GM19193 (cell line): ENCODE results near the gene TMEM19.
A peak's percentile ranks its signal among the peaks of the same experiment; 100 is the strongest.

Experiments
- POLR2A ChIP-seq: IDR thresholded peaks from 4 replicates; pipeline ENCODE4 v1.6.1; 2011; ENCODE audit not compliant: insufficient read depth, insufficient read length; ENCODE audit errors: extremely low read depth

TMEM19 gene

GRCh38 chr12:71693126-71693525, 7.2 kb downstream of the TMEM19 start:
- TF ChIP-seq POLR2A = no peak

DNA sequence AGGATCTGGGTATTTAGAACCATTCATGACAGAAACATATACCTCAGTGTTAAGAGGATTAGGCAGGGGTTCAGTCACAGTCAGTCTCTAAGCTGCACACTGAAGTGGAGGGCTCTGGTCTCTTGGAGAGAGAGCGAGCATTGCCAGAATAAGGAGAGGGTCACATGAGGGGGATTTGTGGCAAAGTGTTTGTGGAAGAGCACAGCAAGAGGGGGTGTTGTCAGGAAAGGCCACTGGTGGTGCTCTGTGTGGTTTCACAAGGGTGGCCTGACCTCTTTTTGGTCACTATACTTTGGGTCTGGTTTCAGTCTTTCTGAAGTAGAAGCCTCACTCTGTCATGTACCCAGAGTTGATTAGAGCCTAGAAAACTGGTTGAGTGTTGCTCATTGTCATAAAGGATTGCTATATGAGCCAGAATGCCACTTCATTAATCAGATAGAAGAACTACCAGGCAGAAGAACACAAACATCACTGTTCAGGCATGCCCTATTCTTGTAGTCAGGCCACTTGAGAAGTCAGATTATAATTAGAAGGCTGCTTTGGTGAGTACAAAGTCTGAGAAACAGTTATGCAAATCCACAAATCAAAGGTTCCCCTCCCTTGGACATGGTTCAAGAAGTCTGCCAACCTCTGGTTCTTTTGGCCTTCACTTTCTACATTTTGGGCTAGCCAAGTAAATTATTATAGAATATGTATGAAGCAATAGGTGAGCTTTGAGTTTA, 8.4 kb downstream of the TMEM19 start:
- TF ChIP-seq POLR2A = peak; percentile 17

GRCh38 chr12:71695782-71696181, 9.9 kb downstream of the TMEM19 start:
- no peak for TF ChIP-seq POLR2A

DNA sequence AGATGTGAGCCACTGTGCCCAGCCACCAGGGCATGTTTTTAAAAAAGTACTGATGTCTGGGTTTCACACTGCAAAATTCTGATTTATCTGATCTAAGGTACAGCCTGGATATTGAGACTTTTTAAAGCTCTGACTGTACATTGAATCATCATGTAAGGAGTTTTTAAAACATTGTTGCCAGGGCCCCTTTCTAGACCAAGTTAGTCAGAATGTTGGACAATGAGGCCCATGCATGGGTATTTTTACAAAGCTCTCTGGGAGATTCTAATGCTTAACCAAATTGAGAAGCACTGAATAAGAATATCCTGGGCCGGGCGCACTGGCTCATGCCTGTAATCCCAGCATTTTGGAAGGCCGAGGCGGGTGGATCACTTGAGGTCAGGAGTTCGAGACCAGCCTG, 16.7 kb downstream of the TMEM19 start:
- TF ChIP-seq POLR2A = no peak

DNA sequence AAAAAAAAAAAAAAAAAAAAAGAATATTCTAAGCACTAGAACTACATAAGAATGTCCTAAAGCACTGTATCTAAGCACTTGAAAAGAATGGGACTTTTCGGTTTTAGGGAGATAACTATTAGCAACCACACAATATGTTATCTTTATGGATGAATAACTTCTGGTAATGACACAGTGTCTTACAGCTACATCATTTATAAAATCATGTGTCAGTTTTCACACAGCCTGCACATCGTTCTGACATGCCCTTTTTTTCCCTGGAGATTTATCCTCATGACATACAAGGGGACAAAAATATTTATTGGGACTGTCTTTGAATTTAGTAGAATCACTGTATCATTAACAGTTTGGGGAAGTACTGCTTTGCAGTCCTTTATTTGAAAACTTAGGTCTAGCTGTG, 17.3 kb downstream of the TMEM19 start:
- TF ChIP-seq POLR2A = no peak

- no peak for TF ChIP-seq POLR2A
Observed at GRCh38 chr12:71704920-71705319, 19.0 kb downstream of the TMEM19 start.

GRCh38 chr12:71708658-71709057, 22.8 kb downstream of the TMEM19 start:
- no peak for TF ChIP-seq POLR2A

DNA sequence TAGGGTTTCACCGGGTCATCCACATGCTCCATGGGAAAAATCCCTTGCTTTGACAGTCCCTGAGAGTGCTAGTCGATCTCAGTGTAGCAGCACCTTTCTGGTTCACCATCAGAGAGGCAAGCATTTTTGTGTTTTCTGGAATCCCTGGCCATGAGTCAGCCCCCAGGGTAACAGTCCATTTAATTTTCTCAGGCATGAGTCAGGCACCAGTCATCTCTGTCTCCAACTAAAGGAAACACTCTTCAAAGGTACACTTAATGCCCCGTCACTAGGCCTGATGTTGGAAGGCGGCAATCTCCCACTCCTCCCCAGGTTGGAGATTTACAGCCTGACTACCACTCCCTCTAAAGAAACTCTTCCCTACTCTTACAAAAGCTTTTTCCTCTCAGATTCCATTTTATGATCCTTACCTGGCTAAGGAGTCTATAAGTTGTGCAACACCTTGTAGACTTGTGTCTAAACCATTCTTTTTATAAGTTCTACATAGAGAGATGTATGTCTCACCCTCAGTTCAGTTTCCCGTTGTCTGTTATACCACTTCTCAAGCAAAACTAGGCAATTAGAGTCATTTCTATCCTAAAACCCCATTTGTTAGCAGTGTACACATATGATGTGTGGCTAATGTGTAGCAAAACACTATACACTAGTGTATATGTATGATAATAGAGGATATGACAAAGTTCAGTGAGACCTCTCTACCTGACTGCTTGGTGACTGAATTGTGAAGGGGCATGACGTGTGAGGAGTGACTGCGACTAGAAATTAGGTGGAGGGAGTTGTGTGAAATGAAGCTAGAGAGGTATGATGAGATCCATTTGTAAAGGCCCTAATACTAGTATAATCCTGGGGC, 24.6 kb downstream of the TMEM19 start:
- TF ChIP-seq POLR2A = no peak

- TF ChIP-seq POLR2A = no peak
Observed at GRCh38 chr12:71718611-71719010, 32.7 kb downstream of the TMEM19 start.

GRCh38 chr12:71719647-71720370, 33.9 kb downstream of the TMEM19 start:
- no peak for TF ChIP-seq POLR2A

GRCh38 chr12:71721783-71722505, 36.1 kb downstream of the TMEM19 start:
- no peak for TF ChIP-seq POLR2A

DNA sequence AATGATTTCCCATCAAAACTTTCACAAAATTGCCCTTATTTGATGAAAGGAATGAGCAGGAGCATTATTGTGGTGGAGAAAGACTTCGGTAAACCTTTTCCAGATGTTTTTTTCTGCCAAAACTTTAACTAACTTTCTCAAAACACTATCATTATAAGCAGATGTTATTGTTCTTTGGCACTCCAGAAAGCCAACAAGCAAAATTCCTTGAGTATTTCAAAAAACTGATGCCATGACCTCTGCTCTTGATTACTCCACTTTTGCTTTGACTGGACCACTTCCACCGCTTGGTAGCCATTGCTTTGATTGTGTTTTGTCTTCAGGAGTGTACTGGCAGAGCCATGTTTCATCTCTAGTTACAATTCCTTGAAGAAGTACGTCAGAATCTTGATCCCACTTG, 39.1 kb downstream of the TMEM19 start:
- TF ChIP-seq POLR2A = no peak

- no peak for TF ChIP-seq POLR2A
Observed at GRCh38 chr12:71726548-71726947, 40.7 kb downstream of the TMEM19 start.

DNA sequence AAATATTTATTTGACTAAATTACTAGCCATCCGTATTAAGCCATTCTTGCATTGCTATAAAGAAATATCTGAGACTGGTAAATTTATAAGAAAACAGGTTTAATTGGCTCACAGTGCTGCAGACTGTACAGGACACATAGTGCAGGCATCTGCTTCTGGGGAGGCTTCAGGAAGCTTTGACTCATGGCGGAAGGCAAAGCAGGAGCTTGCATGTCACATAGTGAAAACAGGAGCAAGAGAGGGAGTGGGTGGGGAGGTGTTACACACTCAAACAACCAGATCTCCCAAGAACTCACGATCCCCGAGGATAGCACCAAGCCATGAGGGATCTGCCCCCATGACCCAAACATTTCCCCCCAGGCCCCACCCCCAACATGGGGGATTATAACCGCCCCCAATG, 42.1 kb downstream of the TMEM19 start:
- TF ChIP-seq POLR2A = no peak

DNA sequence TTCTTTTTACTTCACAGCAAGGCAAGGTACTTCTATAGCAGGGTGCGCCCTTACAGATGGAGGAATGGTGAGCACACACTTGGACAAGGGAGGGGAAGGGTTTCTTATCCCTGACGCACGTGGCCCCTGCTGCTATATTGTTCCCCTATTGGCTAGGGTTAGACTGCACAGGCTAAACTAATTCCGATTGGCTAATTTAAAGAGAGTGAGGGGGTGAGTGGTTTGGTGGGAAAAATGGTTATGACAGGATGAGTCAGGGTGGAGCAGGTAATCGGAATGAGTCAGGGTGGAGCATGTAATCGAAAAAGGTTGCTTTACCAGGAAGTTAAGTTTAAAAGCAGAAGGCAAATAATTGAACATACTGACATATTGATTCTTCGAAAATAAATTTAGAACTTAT, 45.1 kb downstream of the TMEM19 start:
- TF ChIP-seq POLR2A = no peak
